GM23248 (cell line): Measurements from ENCODE around the gene SH3TC1.

Experiments used
- EZH2 ChIP-seq: fragments of 200-600 bp; sonication (generic); IDR thresholded peaks from 2 replicates; pipeline ENCODE4 v1.6.1; 2018; ENCODE audit warnings: antibody characterized with exemption, mild to moderate bottlenecking; ENCODE audit not compliant: insufficient read depth, poor library complexity, severe bottlenecking
- EZH2phosphoT487 ChIP-seq: fragments of 200-600 bp; sonication (generic); IDR thresholded peaks from 2 replicates; pipeline ENCODE4 v1.6.1; 2018; ENCODE audit warnings: antibody characterized with exemption, moderate library complexity, mild to moderate bottlenecking, low read depth; ENCODE audit not compliant: insufficient read depth

GRCh38 chr4:8265171-8265929 is 66.3 kb downstream of the SH3TC1 start:
- TF ChIP-seq EZH2 = no peak
- no peak for TF ChIP-seq EZH2phosphoT487
